Measurements from ENCODE around the gene RNF180.

Gene RNF180

DNA sequence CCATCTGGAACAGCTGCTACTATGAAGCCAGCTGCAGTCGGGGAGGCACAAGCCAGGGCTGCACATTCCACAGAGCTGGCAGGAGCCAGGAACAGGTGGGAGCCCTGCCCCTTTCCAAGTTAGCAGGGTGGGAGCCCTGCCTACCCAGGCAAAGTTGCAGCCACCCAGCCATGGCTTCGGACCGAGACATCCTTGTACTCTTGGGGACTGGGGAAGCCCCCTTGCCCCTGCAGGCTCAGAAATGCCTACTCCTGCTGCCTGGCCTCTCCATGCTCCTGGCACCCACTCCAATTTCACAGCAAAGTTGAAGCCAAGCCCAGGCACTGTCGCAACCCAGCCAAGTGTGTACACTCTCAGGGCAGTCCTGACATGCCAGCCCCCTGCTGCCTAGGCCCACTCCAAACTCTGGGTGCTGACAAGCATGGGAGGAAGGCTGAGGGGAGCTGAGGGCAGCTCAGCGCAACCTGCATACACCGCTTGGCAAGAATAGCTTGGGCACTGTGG is 165.1 kb downstream of the RNF180 start:
- Histone ChIP-seq H3K9me3 (peaks cover 4% of the 10 kb centered on the region), H3K27me3 (no peaks in the 10 kb centered on the region), H3K4me1 (ENCODE audit: control insufficient read depth in 1 of 2, insufficient read depth in 1 of 2, low read depth in 1 of 2, low read length in 1 of 2) (no peaks in the 10 kb centered on the region), H3K4me3 (ENCODE audit: low read depth in 1 of 2, low read length in 1 of 2) (no peak overlapping the region), H3K27ac (no peak overlapping the region), H3K36me3 (no peaks in the 10 kb centered on the region)
- TF ChIP-seq, protein P1, sequence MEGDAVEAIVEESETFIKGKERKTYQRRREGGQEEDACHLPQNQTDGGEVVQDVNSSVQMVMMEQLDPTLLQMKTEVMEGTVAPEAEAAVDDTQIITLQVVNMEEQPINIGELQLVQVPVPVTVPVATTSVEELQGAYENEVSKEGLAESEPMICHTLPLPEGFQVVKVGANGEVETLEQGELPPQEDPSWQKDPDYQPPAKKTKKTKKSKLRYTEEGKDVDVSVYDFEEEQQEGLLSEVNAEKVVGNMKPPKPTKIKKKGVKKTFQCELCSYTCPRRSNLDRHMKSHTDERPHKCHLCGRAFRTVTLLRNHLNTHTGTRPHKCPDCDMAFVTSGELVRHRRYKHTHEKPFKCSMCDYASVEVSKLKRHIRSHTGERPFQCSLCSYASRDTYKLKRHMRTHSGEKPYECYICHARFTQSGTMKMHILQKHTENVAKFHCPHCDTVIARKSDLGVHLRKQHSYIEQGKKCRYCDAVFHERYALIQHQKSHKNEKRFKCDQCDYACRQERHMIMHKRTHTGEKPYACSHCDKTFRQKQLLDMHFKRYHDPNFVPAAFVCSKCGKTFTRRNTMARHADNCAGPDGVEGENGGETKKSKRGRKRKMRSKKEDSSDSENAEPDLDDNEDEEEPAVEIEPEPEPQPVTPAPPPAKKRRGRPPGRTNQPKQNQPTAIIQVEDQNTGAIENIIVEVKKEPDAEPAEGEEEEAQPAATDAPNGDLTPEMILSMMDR (IDR thresholded peaks at IDR 0.05): no peak

DNA sequence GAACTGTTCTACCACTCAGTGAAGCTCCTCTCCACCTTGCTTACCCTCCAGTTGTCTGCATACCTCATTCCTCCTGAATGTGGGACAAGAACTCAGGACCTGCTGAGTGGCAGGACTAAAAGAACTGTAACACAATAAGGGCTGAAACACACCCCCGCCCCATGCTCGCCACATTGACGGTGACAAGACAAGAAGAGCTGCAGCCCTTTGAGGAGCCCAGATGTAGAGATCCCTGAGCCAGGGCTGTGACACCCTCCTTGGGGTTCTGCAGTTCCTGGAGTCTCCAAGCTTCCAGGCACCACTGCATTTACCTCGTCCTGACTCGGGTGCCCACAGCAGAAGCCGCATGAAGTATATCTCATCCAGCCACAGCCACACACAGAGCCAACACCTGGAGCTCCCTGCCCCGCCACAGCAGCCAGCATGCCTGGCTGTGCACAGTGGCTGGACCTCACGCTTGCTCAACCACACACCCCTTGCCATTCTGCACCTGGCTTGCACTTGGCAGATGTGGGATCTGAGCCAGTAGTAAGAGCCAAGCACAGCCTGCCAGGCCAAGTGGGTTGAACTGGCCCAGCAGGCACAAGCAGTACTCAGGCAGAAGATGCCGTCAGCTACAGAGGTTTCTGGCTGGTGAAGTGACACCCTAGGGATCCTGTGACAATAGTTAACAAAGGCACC is 166.1 kb downstream of the RNF180 start:
- no peaks in the 10 kb centered on the region for H3K36me3 ChIP-seq
- peaks cover 4% of the 10 kb centered on the region for H3K9me3 ChIP-seq
- H3K27me3 ChIP-seq: no peaks in the 10 kb centered on the region
- H3K4me3 ChIP-seq (ENCODE audit: low read depth in 1 of 2, low read length in 1 of 2): no peak overlapping the region
- H3K27ac ChIP-seq: no peak overlapping the region
- no peaks in the 10 kb centered on the region for H3K4me1 ChIP-seq (ENCODE audit: control insufficient read depth in 1 of 2, insufficient read depth in 1 of 2, low read depth in 1 of 2, low read length in 1 of 2)
- TF ChIP-seq, protein P1 (IDR thresholded peaks at IDR 0.05): no peak

DNA sequence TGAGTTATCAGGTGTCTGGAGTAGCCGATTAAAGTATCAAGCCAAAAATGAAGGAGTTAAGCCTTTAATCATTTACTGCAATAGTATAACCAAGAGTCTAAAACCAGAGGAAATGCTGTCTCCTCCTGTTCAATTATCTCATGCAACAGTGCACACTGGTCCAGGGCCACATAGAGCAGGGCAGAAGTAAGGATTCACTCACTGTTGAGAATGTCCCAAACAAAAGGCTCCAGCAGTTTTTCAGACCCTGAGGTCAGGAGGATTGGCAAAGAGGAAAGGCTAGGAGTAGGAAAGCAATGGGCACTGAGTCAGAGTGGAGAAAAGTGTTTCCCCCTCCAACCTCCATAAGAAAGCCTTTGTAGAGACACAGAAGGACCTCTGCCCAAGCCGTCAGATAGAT is 168.2 kb downstream of the RNF180 start:
- H3K36me3 ChIP-seq: no peaks in the 10 kb centered on the region
- H3K27ac ChIP-seq: no peak overlapping the region
- peaks cover 4% of the 10 kb centered on the region for H3K9me3 ChIP-seq
- H3K27me3 ChIP-seq: no peaks in the 10 kb centered on the region
- H3K4me3 ChIP-seq (ENCODE audit: low read depth in 1 of 2, low read length in 1 of 2): no peak overlapping the region
- no peaks in the 10 kb centered on the region for H3K4me1 ChIP-seq (ENCODE audit: control insufficient read depth in 1 of 2, insufficient read depth in 1 of 2, low read depth in 1 of 2, low read length in 1 of 2)
- TF ChIP-seq, protein P1 (IDR thresholded peaks at IDR 0.05): no peak

DNA sequence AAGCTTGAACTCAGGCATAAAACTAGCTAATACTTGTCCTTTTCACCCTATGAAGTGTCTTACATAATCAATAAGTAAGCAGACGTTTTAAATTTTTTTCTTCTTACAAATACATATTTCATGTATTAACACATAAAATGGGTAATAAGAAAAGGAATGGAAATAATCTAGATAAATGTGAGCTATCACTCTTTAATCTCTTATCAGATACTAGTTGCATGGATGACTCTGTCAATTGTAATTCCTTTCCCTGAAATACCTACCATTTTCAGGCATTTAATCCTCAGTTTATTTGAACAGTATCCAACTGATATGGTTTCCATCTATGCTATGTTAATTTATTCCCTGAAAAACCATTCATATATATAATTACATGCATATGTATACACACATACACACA is 174.1 kb downstream of the RNF180 start:
- no peak overlapping the region for H3K27ac ChIP-seq
- no peak overlapping the region for H3K4me3 ChIP-seq (ENCODE audit: low read depth in 1 of 2, low read length in 1 of 2)
- no peaks in the 10 kb centered on the region for H3K36me3 ChIP-seq
- H3K4me1 ChIP-seq (ENCODE audit: control insufficient read depth in 1 of 2, insufficient read depth in 1 of 2, low read depth in 1 of 2, low read length in 1 of 2): no peaks in the 10 kb centered on the region
- TF ChIP-seq, protein P1 (IDR thresholded peaks at IDR 0.05): no peak
- H3K27me3 ChIP-seq: no peaks in the 10 kb centered on the region
- no peaks in the 10 kb centered on the region for H3K9me3 ChIP-seq

DNA sequence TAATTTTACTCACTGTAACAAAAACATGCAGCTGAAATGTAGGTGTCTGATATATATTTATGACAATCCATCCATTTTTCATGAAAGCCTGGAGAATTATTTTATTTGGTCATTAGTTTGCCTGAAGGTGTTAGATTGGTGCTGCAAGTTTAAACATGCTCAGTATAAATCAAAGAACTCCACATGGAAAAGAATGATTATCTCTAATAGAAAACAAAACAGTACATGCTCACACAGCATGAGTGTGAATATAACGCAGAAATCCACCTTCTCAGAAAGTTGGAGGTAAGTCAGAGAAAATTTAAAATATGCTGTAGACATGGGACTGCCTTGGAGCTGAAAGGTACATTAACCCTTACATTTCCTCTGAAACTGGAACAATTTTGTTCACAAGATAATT is 174.7 kb downstream of the RNF180 start:
- TF ChIP-seq, protein P1 (IDR thresholded peaks at IDR 0.05): no peak
- no peaks in the 10 kb centered on the region for H3K4me1 ChIP-seq (ENCODE audit: control insufficient read depth in 1 of 2, insufficient read depth in 1 of 2, low read depth in 1 of 2, low read length in 1 of 2)

More for the DNA sequence above, 174.7 kb downstream of the RNF180 start:
- Histone ChIP-seq H3K9me3 (no peaks in the 10 kb centered on the region), H3K4me3 (ENCODE audit: low read depth in 1 of 2, low read length in 1 of 2) (no peak overlapping the region), H3K27ac (no peak overlapping the region), H3K36me3 (no peaks in the 10 kb centered on the region), H3K27me3 (no peaks in the 10 kb centered on the region)

Measured in neutrophil (primary cell).